H1 (cell line): ENCODE results near the gene ZDHHC1. TPM values are rescaled to one million over a fixed set of nuclear protein-coding genes. Genes with fewer than 3 reads are reported as not detected.
A peak's percentile ranks its signal among the peaks of the same experiment; 100 is the strongest.

Experiments used
- CTCF ChIA-PET: fragments of 300-600 bp; sonication (Branson Sonifier 250); formaldehyde crosslinking; loops from one replicate; lab custom pipeline; 2021; ENCODE audit not compliant: partially characterized antibody; lab: Charles Lee
- POLR2A ChIA-PET: fragments of 300-600 bp; sonication (Branson Sonifier 250); formaldehyde crosslinking; loops from one replicate; lab custom pipeline; 2021; ENCODE audit warnings: inconsistent platforms; ENCODE audit not compliant: partially characterized antibody; lab: Charles Lee
- DNase-seq, 2 experiments: peaks; one replicate each; pipeline versions ENCODE4 v3.0.0 to v3.0.0-alpha.2; 2010 to 2022; ENCODE audit warnings: low spot score in 2 of 2, low read depth in 1 of 2, mixed read lengths in 1 of 2
- FAIRE-seq: peaks from 2 replicates; lab custom pipeline; 2011; peaks lifted over from hg19 to GRCh38; lab: Jason Lieb, UNC
- H2AFZ ChIP-seq: 2 replicates; pipeline ENCODE4 v1.8.1; 2012; ENCODE audit warnings: low read length, inconsistent platforms
- H2AK5ac ChIP-seq: 2 replicates; pipeline ENCODE4 v1.6.1; 2013; ENCODE audit warnings: low read depth, low read length
- H2BK120ac ChIP-seq: replicated peaks from 2 replicates; pipeline ENCODE3; 2013; ENCODE audit warnings: low read depth, low read length, inconsistent platforms
- H2BK12ac ChIP-seq: 2 replicates; pipeline ENCODE4 v1.6.1; 2013; ENCODE audit warnings: low read depth, low read length
- H2BK15ac ChIP-seq: 2 replicates; pipeline ENCODE4 v1.6.1; 2013; ENCODE audit warnings: low read length
- H2BK20ac ChIP-seq: 2 replicates; pipeline ENCODE4 v1.6.1; 2013; ENCODE audit warnings: low read length
- H2BK5ac ChIP-seq: 2 replicates; pipeline ENCODE4 v1.6.1; 2013; ENCODE audit warnings: low read depth, low read length
- H3K14ac ChIP-seq: 2 replicates; pipeline ENCODE4 v1.6.1; 2013; ENCODE audit warnings: inconsistent platforms; ENCODE audit not compliant: insufficient read length
- H3K18ac ChIP-seq: 2 replicates; pipeline ENCODE4 v1.6.1; 2013; ENCODE audit warnings: low read length; ENCODE audit errors: extremely low read depth
- H3K23ac ChIP-seq: 2 replicates; pipeline ENCODE4 v1.6.1; 2013; ENCODE audit warnings: inconsistent platforms; ENCODE audit not compliant: insufficient read length
- H3K23me2 ChIP-seq: 2 replicates; pipeline ENCODE4 v1.6.1; 2013; ENCODE audit warnings: low read depth, low read length
- H3K27ac ChIP-seq: 2 replicates; pipeline ENCODE4 v1.6.1; 2011; ENCODE audit warnings: low read depth, low read length, inconsistent platforms
- H3K27me3 ChIP-seq, 4 experiments: replicated peaks in 1 of 4; 1 replicate in 1 of 4; 2 replicates in 3 of 4; pipeline versions ENCODE4 v1.6.1 to v1.8.1; 2011 to 2013; ENCODE audit warnings: low read length in 3 of 4, mild to moderate bottlenecking in 3 of 4, inconsistent platforms in 2 of 4, mixed read lengths in 2 of 4, moderate library complexity in 1 of 4; ENCODE audit not compliant: control insufficient read depth in 3 of 4, insufficient read depth in 3 of 4; ENCODE audit errors: extremely low read depth in 1 of 4
- H3K36me3 ChIP-seq, 4 experiments: 2 replicates each; pipeline versions ENCODE4 v1.6.1 to v1.8.1; 2011 to 2013; ENCODE audit warnings: mild to moderate bottlenecking in 4 of 4, low read length in 3 of 4, moderate library complexity in 2 of 4, control low read depth in 1 of 4, inconsistent platforms in 1 of 4; ENCODE audit not compliant: insufficient read depth in 4 of 4, control insufficient read depth in 2 of 4
- H3K4ac ChIP-seq: replicated peaks from 2 replicates; pipeline ENCODE3; 2013; ENCODE audit warnings: low read length, low read depth, mixed read lengths, inconsistent platforms; ENCODE audit not compliant: insufficient read length
- H3K4me1 ChIP-seq, 4 experiments: replicated peaks in 1 of 4; 1 replicate in 1 of 4; 2 replicates in 3 of 4; pipeline versions ENCODE4 v1.6.1 to v1.8.1; 2011 to 2013; ENCODE audit warnings: low read length in 3 of 4, inconsistent platforms in 2 of 4, mixed read lengths in 1 of 4; ENCODE audit not compliant: insufficient read depth in 4 of 4, control insufficient read depth in 3 of 4
- H3K4me2 ChIP-seq, 2 experiments: 2 replicates each; pipeline versions ENCODE4 v1.6.1 to v1.8.1; 2011 to 2013; ENCODE audit warnings: low read depth in 2 of 2, low read length in 2 of 2, control low read depth in 1 of 2, inconsistent platforms in 1 of 2, mild to moderate bottlenecking in 1 of 2; ENCODE audit not compliant: insufficient read depth in 1 of 2
- H3K4me3 ChIP-seq, 4 experiments: fragments of 200-600, 300-600 bp in 1 of 4; sonication (generic), shearing (Covaris generic), sonication (Bioruptor Twin) in 1 of 4; 2 replicates each; pipeline versions ENCODE4 v1.5.1 to v1.8.1; 2011 to 2016; ENCODE audit warnings: low read length in 4 of 4, low read depth in 3 of 4, control low read depth in 2 of 4, inconsistent platforms in 2 of 4, mild to moderate bottlenecking in 2 of 4, mixed read lengths in 1 of 4, moderate library complexity in 1 of 4; ENCODE audit not compliant: insufficient read depth in 2 of 4; ENCODE audit errors: extremely low read depth in 1 of 4
- H3K56ac ChIP-seq: replicated peaks from 2 replicates; pipeline ENCODE3; 2013; ENCODE audit warnings: low read depth, mild to moderate bottlenecking, mixed read lengths, low read length, inconsistent platforms; ENCODE audit not compliant: insufficient read length
- H3K79me1 ChIP-seq: 2 replicates; pipeline ENCODE4 v1.6.1; 2013; ENCODE audit warnings: low read depth, low read length, control low read depth
- H3K79me2 ChIP-seq, 2 experiments: 2 replicates each; pipeline versions ENCODE4 v1.6.1 to v1.8.1; 2012 to 2013; ENCODE audit warnings: low read length in 2 of 2, mild to moderate bottlenecking in 2 of 2, inconsistent platforms in 1 of 2; ENCODE audit not compliant: insufficient read depth in 2 of 2, control insufficient read depth in 1 of 2
- H3K9ac ChIP-seq, 4 experiments: replicated peaks in 1 of 4; 1 replicate in 1 of 4; 2 replicates in 3 of 4; pipeline versions ENCODE4 v1.6.1 to v1.8.1; 2011 to 2013; ENCODE audit warnings: low read depth in 3 of 4, low read length in 3 of 4, control low read depth in 2 of 4, mild to moderate bottlenecking in 2 of 4, moderate library complexity in 2 of 4, inconsistent platforms in 1 of 4; ENCODE audit errors: extremely low read depth in 1 of 4
- H3K9me3 ChIP-seq, 2 experiments: 2 replicates each; pipeline versions ENCODE4 v1.6.1 to v1.8.1; 2012 to 2013; ENCODE audit warnings: mild to moderate bottlenecking in 2 of 2, moderate library complexity in 2 of 2, control low read depth in 1 of 2, inconsistent platforms in 1 of 2, low read depth in 1 of 2, low read length in 1 of 2, mixed read lengths in 1 of 2; ENCODE audit not compliant: insufficient read depth in 2 of 2
- H4K20me1 ChIP-seq, 2 experiments: replicated peaks in 1 of 2; 2 replicates each; pipeline versions ENCODE3 to v1.8.1; 2011 to 2013; ENCODE audit warnings: inconsistent platforms in 2 of 2, low read length in 2 of 2, mild to moderate bottlenecking in 1 of 2; ENCODE audit not compliant: insufficient read depth in 2 of 2, control insufficient read depth in 1 of 2
- H4K5ac ChIP-seq: 2 replicates; pipeline ENCODE4 v1.6.1; 2013; ENCODE audit warnings: low read length, low read depth, mixed read lengths, inconsistent platforms; ENCODE audit not compliant: insufficient read length
- H4K8ac ChIP-seq: 2 replicates; pipeline ENCODE4 v1.8.0; 2013; ENCODE audit warnings: mild to moderate bottlenecking, moderate library complexity, low read length, inconsistent platforms; ENCODE audit not compliant: insufficient read depth; ENCODE audit errors: extremely low read depth
- H4K91ac ChIP-seq: replicated peaks from 2 replicates; pipeline ENCODE3; 2013; ENCODE audit warnings: low read length, mixed read lengths, inconsistent platforms; ENCODE audit not compliant: insufficient read length
- SRF ChIP-seq: IDR thresholded peaks from 2 replicates; pipeline ENCODE4 v1.6.1; 2011; ENCODE audit warnings: mild to moderate bottlenecking, low read depth, low read length, moderate library complexity
- WGBS, 2 experiments: shearing (Covaris generic) in 1 of 2; methylation state at CpG; one replicate each; pipeline versions ENCODE4 v1.1.6 to v1.1.7; 2013 to 2015; ENCODE audit warnings: low lambda C conversion rate in 2 of 2, mixed read lengths in 2 of 2, inconsistent platforms in 1 of 2, low coverage in 1 of 2, missing lambda C conversion rate in 1 of 2; ENCODE audit not compliant: insufficient replicate concordance in 2 of 2, insufficient coverage in 1 of 2, insufficient read length in 1 of 2; ENCODE audit errors: extremely low coverage in 1 of 2, missing lambda C conversion rate in 1 of 2; 5-methylcytosine and 5-hydroxymethylcytosine counted together
- polyA plus RNA-seq, 7 experiments: library from polyadenylated mRNA; depleted of rRNA in 3 of 7; stranded (reverse) in 5 of 7; unstranded in 2 of 7; fragments of >200 nt in 5 of 7; fragments of 200-250 nt in 2 of 7; gene quantifications; 1 replicate in 5 of 7; 2 replicates in 1 of 7; 4 replicates in 1 of 7; pipeline versions ENCODE4 v1.2.1 to v1.2.3, GENCODE V29; 2011 to 2013; ENCODE audit warnings: missing spikeins in 2 of 7, mixed read lengths in 2 of 7
- total RNA-seq: library from RNA; stranded (reverse); fragmentation: NEBNext Ultra II Directional; extraction: Animal tissue kit (Norgen Biotek cat#: 25700); gene quantifications from 2 replicates; pipeline ENCODE4 v1.2.1, GENCODE V29; 2021
- TF ChIP-seq, protein P1 (sequence below): IDR thresholded peaks from 2 replicates; pipeline ENCODE4 v1.6.1; 2011; ENCODE audit warnings: low read depth, mild to moderate bottlenecking, low read length; ENCODE audit not compliant: insufficient read depth

The ZDHHC1 gene
- total and polyA plus RNA-seq, 2 of the 8 experiments (the other 6 are each of a cell fraction or from before 2014, with no cell fraction given) = 3.1 to 4.9 TPM

DNA sequence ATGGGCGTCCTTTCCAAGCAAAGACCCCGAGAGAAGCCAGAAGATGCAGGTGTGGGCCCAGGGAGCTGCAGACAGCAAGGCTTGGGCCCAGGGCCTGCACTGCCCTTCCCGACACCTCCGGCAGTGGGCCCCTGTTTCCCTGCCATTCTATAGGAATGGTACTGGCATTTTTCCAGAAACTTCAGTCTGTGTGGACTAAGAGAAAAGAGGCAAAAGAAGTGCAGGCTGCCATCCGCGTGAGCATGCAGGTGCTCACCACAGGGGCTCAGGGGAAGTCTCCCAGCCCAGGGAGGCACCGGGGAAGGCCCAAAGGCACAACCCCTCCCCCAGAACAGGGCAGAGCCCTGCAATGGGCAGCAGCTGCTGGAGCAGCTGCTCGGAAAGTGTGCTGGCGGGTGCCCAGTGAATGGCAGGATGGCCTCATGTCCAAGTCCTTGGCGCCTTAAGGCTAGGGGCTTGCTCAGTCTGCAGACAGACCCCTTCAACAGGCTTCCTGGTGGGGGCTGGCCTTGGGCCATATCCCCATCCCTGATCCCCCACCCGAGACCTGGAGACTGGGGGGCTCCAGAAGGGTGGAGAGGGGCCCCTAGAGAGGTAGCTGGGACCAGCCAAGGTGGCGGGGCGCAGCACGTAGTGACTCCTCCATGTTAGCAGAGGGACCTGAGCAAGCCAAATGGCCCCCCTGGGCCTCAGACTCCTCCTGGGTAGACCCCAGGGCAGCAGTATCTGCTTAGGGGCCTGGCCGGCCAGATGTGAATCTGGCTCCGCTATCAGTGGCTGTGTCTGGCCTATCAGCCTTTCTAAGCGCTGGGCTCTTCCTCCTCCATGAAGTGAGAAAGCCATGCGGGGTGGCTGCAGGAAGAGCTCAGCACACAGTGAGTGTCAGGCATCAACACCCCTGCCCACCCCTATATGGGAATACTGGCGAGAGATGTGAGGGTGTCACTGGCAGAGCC, 16.2 kb downstream of the ZDHHC1 start:
- no peak overlapping the region for H2AFZ ChIP-seq
- FAIRE-seq = no peak

More for the DNA sequence above, 16.2 kb downstream of the ZDHHC1 start:
- Histone ChIP-seq H2BK20ac (no peak overlapping the region), H2BK12ac (no peak overlapping the region), H3K56ac (no peak overlapping the region), H4K20me1 (peaks cover 2 to 4% of the 10 kb centered on the region in 2 experiments), H3K23ac (no peak overlapping the region), H3K27me3 (peaks cover 6 to 19% (median 15%) of the 10 kb centered on the region in 4 experiments), H2BK15ac (no peak overlapping the region), H3K9ac (no peak overlapping the region), H2BK5ac (no peak overlapping the region), H3K79me1 (no peaks in the 10 kb centered on the region), H3K4me3 (no peak overlapping the region), H3K18ac (no peak overlapping the region; the same call in 1 of the 2 replicates), H3K27ac (no peak overlapping the region), H2BK120ac (no peak overlapping the region), H3K4ac (no peak overlapping the region), H3K36me3 (no peaks in the 10 kb centered on the region), H3K4me1 (peaks cover 0 to 38% (median 23%) of the 10 kb centered on the region in 4 experiments; a peak in 6 of 7 replicates), H3K9me3 (no peaks in the 10 kb centered on the region), H3K4me2 (no peak overlapping the region), H4K91ac (peak overlapping the region; percentile 20), H4K5ac (no peak overlapping the region), H3K23me2 (peaks cover 2% of the 10 kb centered on the region; the same call in 1 of the 2 replicates), H3K14ac (no peak overlapping the region), H2AK5ac (no peak overlapping the region), H4K8ac (no peak overlapping the region), H3K79me2 (no peaks in the 10 kb centered on the region)
- POLR2A ChIA-PET = interaction anchor here (0.6 to 2.3 kb wide), 4 partner anchors 8 to 202 kb away, joined by 3 to 5 read pairs (median 4); no protein-coding TSS in a partner anchor
- TF ChIP-seq, protein P1, sequence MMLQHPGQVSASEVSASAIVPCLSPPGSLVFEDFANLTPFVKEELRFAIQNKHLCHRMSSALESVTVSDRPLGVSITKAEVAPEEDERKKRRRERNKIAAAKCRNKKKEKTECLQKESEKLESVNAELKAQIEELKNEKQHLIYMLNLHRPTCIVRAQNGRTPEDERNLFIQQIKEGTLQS = no peak
- TF ChIP-seq SRF = no peak
- no peak for DNase-seq
- CTCF ChIA-PET = interaction anchor here (0.5 to 32.4 kb wide), 48 partner anchors 12 to 393 kb away, joined by 3 to 476 read pairs (median 4); partner anchors contain the start of genes HSD11B2, HSF4, KCTD19 and LRRC36
- WGBS, 2 experiments = 79% methylated on average over 19 of the region's 19 CpGs; no CpG with 5 or more reads in 1 of the 2 experiments
